Astrocyte (in vitro differentiated cells and primary cell): ENCODE measurements around the gene SYNDIG1L. TPM values are rescaled to one million over a fixed set of nuclear protein-coding genes. Genes with fewer than 3 reads are reported as not detected.

Experiments
- DNase-seq: peaks from one replicate; pipeline ENCODE4 v3.0.0-alpha.2; 2010; ENCODE audit warnings: low read depth
- FAIRE-seq: peaks from 2 replicates; lab custom pipeline; 2011; peaks lifted over from hg19 to GRCh38; lab: Jason Lieb, UNC
- H2AFZ ChIP-seq: 2 replicates; pipeline ENCODE4 v1.6.0; 2012; ENCODE audit warnings: low read depth, low read length, inconsistent platforms
- H3K27ac ChIP-seq: 2 replicates; pipeline ENCODE4 v1.5.1; 2011; ENCODE audit warnings: low read depth, low read length, inconsistent platforms
- H3K27me3 ChIP-seq: 2 replicates; pipeline ENCODE4 v1.6.0; 2011; ENCODE audit warnings: low read length, inconsistent platforms; ENCODE audit not compliant: insufficient read depth
- H3K36me3 ChIP-seq: 2 replicates; pipeline ENCODE4 v1.5.1; 2011; ENCODE audit warnings: low read length, inconsistent platforms; ENCODE audit not compliant: insufficient read depth
- H3K4me1 ChIP-seq: 2 replicates; pipeline ENCODE4 v1.5.1; 2011; ENCODE audit warnings: low read length, inconsistent platforms; ENCODE audit not compliant: insufficient read depth
- H3K4me2 ChIP-seq: 2 replicates; pipeline ENCODE4 v1.6.0; 2012; ENCODE audit warnings: low read length, inconsistent platforms
- H3K4me3 ChIP-seq: 2 replicates; pipeline ENCODE4 v1.5.1; 2011; ENCODE audit warnings: low read depth, mild to moderate bottlenecking, low read length, inconsistent platforms; ENCODE audit not compliant: insufficient read depth
- H3K79me2 ChIP-seq: 2 replicates; pipeline ENCODE4 v1.6.0; 2012; ENCODE audit warnings: mild to moderate bottlenecking, low read length, inconsistent platforms; ENCODE audit not compliant: insufficient read depth
- H3K9ac ChIP-seq: 2 replicates; pipeline ENCODE4 v1.6.0; 2012; ENCODE audit warnings: mild to moderate bottlenecking, low read length, inconsistent platforms
- H3K9me3 ChIP-seq: 2 replicates; pipeline ENCODE4 v1.5.1; 2012; ENCODE audit warnings: low read depth, mild to moderate bottlenecking, low read length, inconsistent platforms; ENCODE audit not compliant: insufficient read depth
- H4K20me1 ChIP-seq: 2 replicates; pipeline ENCODE4 v1.6.0; 2012; ENCODE audit warnings: low read length, inconsistent platforms; ENCODE audit not compliant: insufficient read depth
- H3K27ac Mint-ChIP-seq: one replicate; pipeline ENCODE4 v1.8.0; 2021; ENCODE audit warnings: mild to moderate bottlenecking, mixed read lengths; ENCODE audit not compliant: unreplicated experiment
- H3K27me3 Mint-ChIP-seq: one replicate; pipeline ENCODE4 v1.8.0; 2021; ENCODE audit warnings: low read depth, mixed read lengths; ENCODE audit not compliant: unreplicated experiment
- H3K36me3 Mint-ChIP-seq: one replicate; pipeline ENCODE4 v1.8.0; 2021; ENCODE audit warnings: low read depth, mixed read lengths; ENCODE audit not compliant: unreplicated experiment
- H3K4me1 Mint-ChIP-seq: one replicate; pipeline ENCODE4 v1.8.0; 2021; ENCODE audit warnings: low read depth, mixed read lengths; ENCODE audit not compliant: unreplicated experiment
- H3K4me3 Mint-ChIP-seq: one replicate; pipeline ENCODE4 v1.8.0; 2021; ENCODE audit warnings: mild to moderate bottlenecking, moderate library complexity, mixed read lengths; ENCODE audit not compliant: unreplicated experiment
- H3K9me3 Mint-ChIP-seq: one replicate; pipeline ENCODE4 v1.8.0; 2021; ENCODE audit warnings: mild to moderate bottlenecking, mixed read lengths; ENCODE audit not compliant: unreplicated experiment
- CTCF ChIP-seq: IDR thresholded peaks from 2 replicates; pipeline ENCODE4 v1.5.1; 2011; ENCODE audit warnings: low read depth, mild to moderate bottlenecking, inconsistent platforms, low read length, moderate library complexity; ENCODE audit not compliant: insufficient read depth
- EZH2 ChIP-seq: IDR thresholded peaks from 2 replicates; pipeline ENCODE4 v1.6.1; 2012; ENCODE audit warnings: mild to moderate bottlenecking, low read length, inconsistent platforms; ENCODE audit not compliant: insufficient read depth
- total RNA-seq: library from RNA; stranded (reverse); gene quantifications from 2 replicates; pipeline ENCODE4 v1.2.1, GENCODE V29; 2021

Gene SYNDIG1L
- total RNA-seq, 1 donor from 2014 or later, result not detected

DNA sequence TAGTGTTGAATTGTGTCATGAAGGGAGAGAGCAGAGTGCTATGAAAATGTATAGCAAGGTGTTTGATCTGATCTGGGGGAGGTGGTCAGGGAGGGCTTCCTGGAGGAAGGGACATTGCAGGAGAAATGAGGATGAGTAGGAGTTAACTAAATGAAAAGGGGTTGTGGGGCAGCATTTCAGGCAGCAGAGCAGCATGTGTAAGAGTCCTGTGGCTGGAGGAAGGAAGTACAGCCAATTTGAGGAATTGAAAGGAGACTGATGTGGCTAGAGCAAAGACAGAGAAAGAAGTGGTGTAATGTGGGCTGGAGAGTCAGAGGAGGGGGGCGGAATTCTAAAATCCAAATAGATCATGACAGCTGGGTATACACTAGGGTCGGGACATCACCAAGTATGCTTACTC, 46.6 kb upstream of the SYNDIG1L start:
- Histone ChIP-seq H2AFZ (no peak overlapping the region), H3K79me2 (no peaks in the 10 kb centered on the region), H4K20me1 (no peaks in the 10 kb centered on the region), H3K4me3 (no peak overlapping the region), H3K9me3 (no peaks in the 10 kb centered on the region), H3K27me3 (no peaks in the 10 kb centered on the region), H3K36me3 (no peaks in the 10 kb centered on the region), H3K4me2 (no peak overlapping the region), H3K27ac (no peak overlapping the region), H3K4me1 (peaks cover 9% of the 10 kb centered on the region), H3K9ac (no peak overlapping the region)
- Mint-ChIP-seq H3K4me3 (no peak overlapping the region), H3K9me3 (no peaks in the 10 kb centered on the region), H3K4me1 (peaks cover 9% of the 10 kb centered on the region), H3K36me3 (peaks cover 4% of the 10 kb centered on the region), H3K27ac (no peak overlapping the region), H3K27me3 (peaks cover 12% of the 10 kb centered on the region)
- DNase-seq, result no peak
- TF ChIP-seq CTCF (no peak), EZH2 (no peak)
- FAIRE-seq, result no peak

DNA sequence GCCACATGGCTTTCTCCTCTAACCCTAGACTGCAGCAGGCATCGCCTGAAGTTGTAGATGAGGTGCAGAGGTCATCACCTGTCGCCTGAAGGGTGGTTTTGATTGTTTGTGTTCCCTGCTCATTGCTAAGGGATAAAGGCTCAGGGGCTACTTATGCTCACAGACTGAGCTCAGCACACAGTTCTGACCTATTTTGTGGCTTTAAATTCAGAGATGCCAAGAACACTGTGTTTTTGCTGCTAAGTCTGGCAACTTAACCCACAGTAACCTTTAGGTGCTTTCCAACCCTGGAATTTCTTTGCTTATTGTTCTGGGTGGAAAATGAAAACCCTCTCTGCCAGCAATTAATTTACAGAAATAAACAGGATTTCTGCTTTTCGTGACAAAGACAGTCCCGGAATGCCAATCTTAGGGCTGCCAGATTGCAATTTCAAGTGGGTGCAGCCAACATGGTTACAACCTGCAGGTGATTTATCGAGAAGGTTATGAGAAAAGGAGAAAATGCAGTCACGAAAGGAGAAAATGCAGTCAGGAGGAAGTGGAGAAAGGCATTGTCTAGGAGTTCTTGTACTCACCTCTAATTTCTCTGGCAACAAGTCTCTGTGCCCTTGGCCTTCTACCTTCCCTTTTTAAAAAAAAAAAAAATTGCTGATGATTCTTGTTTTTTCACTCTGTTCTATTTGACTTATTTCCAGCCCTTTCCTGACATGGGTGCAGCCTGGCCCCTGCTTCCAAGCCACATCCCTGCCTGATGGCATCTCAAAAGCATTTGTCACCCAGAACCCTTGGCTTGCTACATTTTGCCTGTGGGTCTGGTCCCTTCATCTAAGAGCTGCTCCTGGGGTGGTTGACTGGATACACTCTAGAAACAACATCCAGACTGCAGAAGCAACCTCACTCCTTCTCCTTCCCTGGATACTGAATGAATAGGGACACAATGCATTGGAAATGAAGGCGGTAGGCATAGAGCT, 43.8 kb upstream of the SYNDIG1L start:
- TF ChIP-seq CTCF (no peak), EZH2 (no peak)
- FAIRE-seq, result no peak
- H3K79me2 ChIP-seq, result no peaks in the 10 kb centered on the region
- DNase-seq, result no peak
- peaks cover 8% of the 10 kb centered on the region for H3K36me3 Mint-ChIP-seq
- no peak overlapping the region for H3K4me3 Mint-ChIP-seq
- no peaks in the 10 kb centered on the region for H3K27me3 ChIP-seq
- no peaks in the 10 kb centered on the region for H3K4me1 Mint-ChIP-seq
- H3K9me3 Mint-ChIP-seq, result no peaks in the 10 kb centered on the region
- peaks cover 20% of the 10 kb centered on the region for H3K27me3 Mint-ChIP-seq
- H4K20me1 ChIP-seq, result no peaks in the 10 kb centered on the region
- H3K27ac Mint-ChIP-seq, result no peak overlapping the region
- H2AFZ ChIP-seq, result no peak overlapping the region
- no peak overlapping the region for H3K4me3 ChIP-seq
- H3K36me3 ChIP-seq, result no peaks in the 10 kb centered on the region
- no peak overlapping the region for H3K9ac ChIP-seq
- H3K27ac ChIP-seq, result no peak overlapping the region
- no peaks in the 10 kb centered on the region for H3K4me1 ChIP-seq
- H3K4me2 ChIP-seq, result no peak overlapping the region
- H3K9me3 ChIP-seq, result no peaks in the 10 kb centered on the region

DNA sequence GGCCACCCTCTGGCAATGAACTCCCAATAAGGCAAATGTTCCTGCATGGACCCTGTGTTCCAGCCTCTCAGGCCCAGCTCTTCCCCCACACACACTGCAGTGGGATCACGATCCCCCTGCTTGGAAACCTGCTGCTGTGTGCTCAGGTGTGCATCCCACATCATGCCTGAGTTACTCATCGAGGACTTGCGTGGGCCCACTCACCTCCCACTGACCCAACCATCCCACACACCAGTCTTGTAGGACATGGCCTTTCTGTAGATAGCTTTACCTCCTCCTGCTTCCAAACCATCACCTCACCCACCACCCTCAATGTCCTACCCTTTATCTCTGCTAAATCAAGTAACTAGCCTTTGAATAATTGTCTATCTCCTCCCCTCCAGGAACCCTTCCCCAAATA, 42.5 kb upstream of the SYNDIG1L start:
- Histone ChIP-seq H3K4me2 (no peak overlapping the region), H3K79me2 (no peaks in the 10 kb centered on the region), H3K27ac (no peak overlapping the region), H2AFZ (no peak overlapping the region), H3K9me3 (no peaks in the 10 kb centered on the region), H3K4me1 (no peaks in the 10 kb centered on the region), H3K4me3 (no peak overlapping the region), H3K9ac (no peak overlapping the region), H4K20me1 (no peaks in the 10 kb centered on the region), H3K36me3 (no peaks in the 10 kb centered on the region), H3K27me3 (peaks cover 4% of the 10 kb centered on the region)
- peaks cover 27% of the 10 kb centered on the region for H3K27me3 Mint-ChIP-seq
- no peak overlapping the region for H3K4me3 Mint-ChIP-seq
- no peak for DNase-seq
- TF ChIP-seq EZH2 (no peak), CTCF (no peak)
- no peak overlapping the region for H3K27ac Mint-ChIP-seq
- FAIRE-seq, result no peak
- no peaks in the 10 kb centered on the region for H3K9me3 Mint-ChIP-seq
- no peaks in the 10 kb centered on the region for H3K4me1 Mint-ChIP-seq
- H3K36me3 Mint-ChIP-seq, result peaks cover 6% of the 10 kb centered on the region
